Measurements from ENCODE around the gene CHTOP.

CHTOP gene

GRCh38 chr1:153592748-153593147 is 41.1 kb upstream of the CHTOP start:
- no peak overlapping the region for H3K4me3 Mint-ChIP-seq
- peaks cover 2% of the 10 kb centered on the region for H3K27me3 Mint-ChIP-seq (ENCODE audit: low read depth)
- peak overlapping the region; percentile 55 to 65 (median 65) for H3K27ac Mint-ChIP-seq
- peaks cover 7% of the 10 kb centered on the region for H3K4me1 Mint-ChIP-seq
- no peaks in the 10 kb centered on the region for H3K36me3 Mint-ChIP-seq (ENCODE audit: low read depth)
- H3K9me3 Mint-ChIP-seq, result no peaks in the 10 kb centered on the region
- TF ChIP-seq CTCF (IDR thresholded peaks at IDR 0.05; ENCODE audit: unreplicated experiment in 3 of 3), result no peak

DNA sequence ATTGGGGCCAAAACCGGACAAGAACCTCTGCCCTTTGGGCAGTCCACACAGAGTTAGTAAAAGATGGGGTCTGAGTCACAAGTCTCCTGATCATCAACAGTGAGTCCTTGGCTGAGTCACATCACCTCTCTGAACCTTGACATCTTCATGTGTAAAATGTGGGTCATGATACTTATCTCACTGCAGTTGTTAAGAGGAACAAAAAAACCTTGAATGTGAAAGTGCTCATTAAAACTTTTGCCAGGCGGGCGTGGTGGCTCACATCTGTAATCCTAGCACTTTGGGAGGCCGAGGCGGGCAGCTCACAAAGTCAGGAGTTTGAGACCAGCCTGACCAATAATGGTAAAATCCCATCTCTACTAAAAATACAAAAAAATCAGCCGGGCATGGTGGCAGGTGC is 36.7 kb upstream of the CHTOP start:
- Mint-ChIP-seq H3K4me3 (no peak overlapping the region), H3K27me3 (ENCODE audit: low read depth) (peaks cover 3% of the 10 kb centered on the region), H3K9me3 (no peaks in the 10 kb centered on the region), H3K4me1 (peaks cover 13% of the 10 kb centered on the region), H3K27ac (no peak overlapping the region), H3K36me3 (ENCODE audit: low read depth) (no peaks in the 10 kb centered on the region)
- TF ChIP-seq CTCF (IDR thresholded peaks at IDR 0.05; ENCODE audit: unreplicated experiment in 3 of 3), result no peak

DNA sequence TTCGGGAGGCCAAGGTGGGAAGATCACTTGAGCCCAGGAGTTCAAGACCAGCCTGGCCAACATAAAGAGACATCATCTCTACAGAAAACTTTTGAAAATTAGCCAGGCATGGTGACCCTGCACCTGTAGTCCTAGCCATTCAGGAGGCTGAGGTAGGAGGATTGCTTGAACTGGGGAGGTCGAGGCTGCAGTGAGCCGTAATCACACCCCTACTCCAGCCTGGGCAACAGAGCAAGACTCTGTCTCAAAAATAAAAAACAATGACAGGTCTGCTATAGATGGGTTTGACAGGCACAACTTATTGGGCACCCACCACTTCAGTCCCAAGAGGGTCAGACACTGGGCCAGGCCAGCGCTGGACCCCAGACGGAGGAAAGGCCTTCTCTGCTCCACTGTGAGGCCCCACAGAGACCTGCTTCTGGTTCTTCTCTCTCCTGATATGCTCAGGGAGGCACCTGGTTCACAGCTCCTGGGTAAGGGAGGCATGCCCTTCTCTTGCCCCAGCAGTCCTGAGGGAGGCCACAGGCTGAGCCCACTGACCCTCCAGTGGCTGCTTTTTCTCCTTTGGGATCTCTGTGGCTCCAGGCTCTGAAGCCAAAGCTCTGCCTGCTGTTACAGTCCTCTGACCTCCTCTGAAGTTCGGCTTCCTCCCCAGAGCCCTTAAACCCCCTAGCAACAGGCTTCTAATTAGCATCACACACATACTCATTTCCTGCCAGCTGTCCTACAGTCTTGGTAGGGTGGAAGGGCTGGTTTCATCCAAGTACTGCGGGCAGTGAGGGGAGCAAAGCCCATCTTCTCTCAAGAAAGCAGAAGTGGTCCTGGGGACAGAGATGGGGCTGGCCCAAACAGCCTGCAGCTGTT is 35.3 kb upstream of the CHTOP start:
- H3K27me3 Mint-ChIP-seq (ENCODE audit: low read depth), result peaks cover 3% of the 10 kb centered on the region
- H3K36me3 Mint-ChIP-seq (ENCODE audit: low read depth), result no peaks in the 10 kb centered on the region
- no peaks in the 10 kb centered on the region for H3K9me3 Mint-ChIP-seq
- no peak for TF ChIP-seq CTCF (IDR thresholded peaks at IDR 0.05; ENCODE audit: unreplicated experiment in 3 of 3)
- H3K4me1 Mint-ChIP-seq, result peaks cover 11% of the 10 kb centered on the region
- H3K27ac Mint-ChIP-seq, result peak overlapping the region in 2 of 3 experiments; percentile 52 to 87
- H3K4me3 Mint-ChIP-seq, result no peak overlapping the region

DNA sequence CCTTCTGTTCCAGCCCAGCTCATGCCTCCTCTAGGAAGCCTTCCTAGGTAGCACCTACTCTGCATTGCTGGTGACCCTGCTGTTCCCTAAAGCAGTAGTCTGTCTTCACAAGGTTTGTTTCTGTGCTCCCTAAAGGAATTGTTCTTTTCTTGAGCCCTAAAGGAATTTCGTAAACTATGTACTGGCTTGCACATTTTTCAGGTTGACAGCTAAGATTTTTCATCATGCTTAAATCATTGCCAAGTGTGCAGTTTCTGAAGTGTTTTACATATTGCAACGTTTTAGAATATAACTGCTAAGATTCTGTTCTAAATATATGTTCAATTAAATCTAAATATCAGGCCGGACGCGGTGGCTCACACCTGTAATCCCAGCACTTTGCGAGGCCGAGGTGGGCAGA is 34.0 kb upstream of the CHTOP start:
- Mint-ChIP-seq H3K27ac (no peak overlapping the region), H3K9me3 (no peaks in the 10 kb centered on the region), H3K4me3 (no peak overlapping the region), H3K4me1 (peaks cover 11% of the 10 kb centered on the region), H3K27me3 (ENCODE audit: low read depth) (peaks cover 3% of the 10 kb centered on the region), H3K36me3 (ENCODE audit: low read depth) (no peaks in the 10 kb centered on the region)
- no peak for TF ChIP-seq CTCF (IDR thresholded peaks at IDR 0.05; ENCODE audit: unreplicated experiment in 3 of 3)

GRCh38 chr1:153602749-153603148 is 31.1 kb upstream of the CHTOP start:
- H3K9me3 Mint-ChIP-seq, result no peaks in the 10 kb centered on the region
- TF ChIP-seq CTCF (IDR thresholded peaks at IDR 0.05; ENCODE audit: unreplicated experiment in 3 of 3), result no peak
- peaks cover 1% of the 10 kb centered on the region for H3K27me3 Mint-ChIP-seq (ENCODE audit: low read depth)
- peaks cover 7% of the 10 kb centered on the region for H3K36me3 Mint-ChIP-seq (ENCODE audit: low read depth)
- no peak overlapping the region for H3K27ac Mint-ChIP-seq
- no peak overlapping the region for H3K4me3 Mint-ChIP-seq
- H3K4me1 Mint-ChIP-seq, result peaks cover 19% of the 10 kb centered on the region

GRCh38 chr1:153606194-153606593 is 27.7 kb upstream of the CHTOP start:
- H3K9me3 Mint-ChIP-seq, result no peaks in the 10 kb centered on the region
- no peak for TF ChIP-seq CTCF (IDR thresholded peaks at IDR 0.05; ENCODE audit: unreplicated experiment in 3 of 3)
- no peak overlapping the region for H3K4me3 Mint-ChIP-seq
- H3K27ac Mint-ChIP-seq, result peak overlapping the region in 1 of 3 experiments; percentile 67
- H3K36me3 Mint-ChIP-seq (ENCODE audit: low read depth), result peaks cover 7% of the 10 kb centered on the region
- peaks cover 38% of the 10 kb centered on the region for H3K4me1 Mint-ChIP-seq
- H3K27me3 Mint-ChIP-seq (ENCODE audit: low read depth), result no peaks in the 10 kb centered on the region

All from nephron (organoid).